Neural progenitor cell (in vitro differentiated cells): ENCODE data around the gene SLC4A1. TPM values are rescaled to one million over a fixed set of nuclear protein-coding genes. Genes with fewer than 3 reads are reported as not detected.
A peak's percentile ranks its signal among the peaks of the same experiment; 100 is the strongest.

Experiments used
- DNase-seq: peaks from one replicate; pipeline ENCODE4 v3.0.0-alpha.2; 2016; ENCODE audit warnings: low spot score
- H2AFZ ChIP-seq: fragments of 200-600 bp; sonication (generic); replicated peaks from 2 replicates; pipeline ENCODE4 v1.6.1; 2016; ENCODE audit warnings: antibody characterized with exemption
- H3F3A ChIP-seq: fragments of 200-600 bp; sonication (generic); 2 replicates; pipeline ENCODE4 v1.6.1; 2016; ENCODE audit warnings: antibody characterized with exemption, low read depth
- H3K27ac ChIP-seq: fragments of 200-600 bp; sonication (generic); 2 replicates; pipeline ENCODE4 v1.5.1; 2016; ENCODE audit warnings: mild to moderate bottlenecking
- H3K27me3 ChIP-seq: fragments of 200-600 bp; sonication (generic); 2 replicates; pipeline ENCODE4 v1.6.1; 2016; ENCODE audit warnings: mild to moderate bottlenecking, moderate library complexity
- H3K36me3 ChIP-seq: fragments of 200-600 bp; sonication (generic); 2 replicates; pipeline ENCODE4 v1.5.1; 2016
- H3K4me1 ChIP-seq: fragments of 200-600 bp; sonication (generic); 2 replicates; pipeline ENCODE4 v1.6.1; 2016; ENCODE audit warnings: mixed run types
- H3K4me2 ChIP-seq: fragments of 200-600 bp; sonication (generic); 2 replicates; pipeline ENCODE4 v1.6.1; 2016
- H3K4me3 ChIP-seq: fragments of 200-600 bp; sonication (generic); 2 replicates; pipeline ENCODE4 v1.5.1; 2016
- H3K79me2 ChIP-seq: fragments of 200-600 bp; sonication (generic); 2 replicates; pipeline ENCODE4 v1.6.1; 2016; ENCODE audit warnings: low read depth
- H3K9ac ChIP-seq: fragments of 200-600 bp; sonication (generic); 2 replicates; pipeline ENCODE4 v1.6.1; 2016
- H3K9me3 ChIP-seq: fragments of 200-600 bp; sonication (generic); 2 replicates; pipeline ENCODE4 v1.5.1; 2016; ENCODE audit warnings: low read depth
- H4K20me1 ChIP-seq: fragments of 200-600 bp; sonication (generic); 2 replicates; pipeline ENCODE4 v1.6.1; 2016; ENCODE audit warnings: low read depth
- H3K27ac Mint-ChIP-seq: 3 replicates; pipeline ENCODE4 v1.8.0; 2021; ENCODE audit warnings: mixed read lengths
- H3K27me3 Mint-ChIP-seq: 2 replicates; pipeline ENCODE4 v1.8.0; 2022; ENCODE audit warnings: low read depth, mild to moderate bottlenecking, inconsistent platforms, moderate library complexity, mixed read lengths; ENCODE audit not compliant: insufficient read depth
- H3K36me3 Mint-ChIP-seq: 3 replicates; pipeline ENCODE4 v1.8.0; 2021; ENCODE audit warnings: mixed read lengths
- H3K4me1 Mint-ChIP-seq: 3 replicates; pipeline ENCODE4 v1.8.0; 2021; ENCODE audit warnings: mixed read lengths
- H3K4me3 Mint-ChIP-seq: 3 replicates; pipeline ENCODE4 v1.8.0; 2021; ENCODE audit warnings: mild to moderate bottlenecking, moderate library complexity, mixed read lengths
- H3K9me3 Mint-ChIP-seq: 3 replicates; pipeline ENCODE4 v1.8.0; 2020; ENCODE audit warnings: mixed read lengths
- CTCF ChIP-seq: fragments of 200-600 bp; sonication (generic); IDR thresholded peaks from 2 replicates; pipeline ENCODE4 v1.5.1; 2017; ENCODE audit warnings: antibody characterized with exemption, mild to moderate bottlenecking
- EZH2 ChIP-seq: fragments of 200-600 bp; sonication (generic); IDR thresholded peaks from 2 replicates; pipeline ENCODE4 v1.6.1; 2017; ENCODE audit warnings: antibody characterized with exemption, mild to moderate bottlenecking, moderate library complexity
- EZH2phosphoT487 ChIP-seq: fragments of 200-600 bp; sonication (generic); IDR thresholded peaks from 2 replicates; pipeline ENCODE4 v1.6.1; 2017; ENCODE audit warnings: antibody characterized with exemption
- microRNA-seq: library from miRNA; unstranded; fragments of <30 nt; microRNA quantifications from one replicate; pipeline ENCODE4, GENCODE V29; 2016
- small RNA-seq: library from RNA; depleted of rRNA; stranded (forward); fragments of <200 nt; gene quantifications from one replicate; pipeline ENCODE3, GENCODE V24; 2015
- total RNA-seq: library from RNA; depleted of rRNA; stranded (reverse); fragments of >200 nt; gene quantifications from 2 replicates; pipeline ENCODE4 v1.2.3, GENCODE V29; 2015; ENCODE audit warnings: low replicate concordance

SLC4A1 gene
- total RNA-seq, 1 donor from 2014 or later: not detected

GRCh38 chr17:44199553-44200477, 68.1 kb downstream of the SLC4A1 start, which contains the start of gene ATXN7L3:
ATXN7L3 (minus strand) TSS chr17:44199884; CDS start chr17:44198070, 1,814 bp downstream.
- Histone ChIP-seq H2AFZ (no peak within 1 kb of the TSS), H3K4me1 (peaks cover 7% of the 10 kb centered on the region), H3K9ac (peak within 1 kb of the TSS; percentile 70), H3K27me3 (no peaks in the 10 kb centered on the region), H3K4me3 (peak within 1 kb of the TSS; percentile 87), H3K27ac (peak within 1 kb of the TSS; percentile 91), H3K79me2 (peaks cover 26% of the 10 kb centered on the region), H3K4me2 (peak within 1 kb of the TSS; percentile 94), H3K36me3 (peaks cover 4% of the 10 kb centered on the region), H3K9me3 (no peaks in the 10 kb centered on the region), H3F3A (peaks cover 49% of the 10 kb centered on the region), H4K20me1 (peaks cover 7% of the 10 kb centered on the region)
- Mint-ChIP-seq H3K27ac (peak within 1 kb of the TSS; percentile 81), H3K36me3 (peaks cover 15% of the 10 kb centered on the region), H3K27me3 (peaks cover 10% of the 10 kb centered on the region), H3K4me1 (peaks cover 24% of the 10 kb centered on the region), H3K4me3 (peak within 1 kb of the TSS; percentile 94), H3K9me3 (no peaks in the 10 kb centered on the region)
- peak; percentile 99 for DNase-seq
- TF ChIP-seq CTCF (no peak), EZH2 (no peak), EZH2phosphoT487 (no peak)

GRCh38 chr17:44198721-44199552, 69.0 kb downstream of the SLC4A1 start:
- Histone ChIP-seq H3K79me2 (peaks cover 26% of the 10 kb centered on the region), H3K4me3 (peak overlapping the region; percentile 87), H2AFZ (no peak overlapping the region), H3K27me3 (no peaks in the 10 kb centered on the region), H3F3A (peaks cover 42% of the 10 kb centered on the region), H3K36me3 (peaks cover 4% of the 10 kb centered on the region), H3K4me1 (peaks cover 7% of the 10 kb centered on the region), H4K20me1 (peaks cover 7% of the 10 kb centered on the region), H3K9ac (peak overlapping the region; percentile 70), H3K4me2 (peak overlapping the region; percentile 94), H3K27ac (peak overlapping the region; percentile 91), H3K9me3 (no peaks in the 10 kb centered on the region)
- Mint-ChIP-seq H3K27me3 (peaks cover 10% of the 10 kb centered on the region), H3K4me1 (peaks cover 24% of the 10 kb centered on the region), H3K27ac (no peak overlapping the region), H3K4me3 (peak overlapping the region; percentile 86), H3K9me3 (no peaks in the 10 kb centered on the region), H3K36me3 (peaks cover 19% of the 10 kb centered on the region)
- peak; percentile 89 for DNase-seq
- TF ChIP-seq CTCF (no peak), EZH2phosphoT487 (no peak), EZH2 (no peak)

Small RNA genes within 50 kb of the gene (microRNA-seq; reads per million reads assigned to microRNA genes)
- gene MIR6782: not detected

Small RNA genes within 50 kb of the gene (small RNA-seq; reads per million reads assigned to genes)
- gene MIR6782: not detected
- gene RF00012: not detected
- 0.09 reads per million for gene RN7SL507P
- gene RNU6-453P: not detected

Other genes with a start within 250 kb of the SLC4A1 start
- 69.6 and 76.7 TPM in 2 replicates for gene LSM12, start 201.5 kb downstream of the SLC4A1 start, total RNA-seq
- 16.6 and 55.1 TPM in 2 replicates for gene G6PC3, start 197.4 kb downstream of the SLC4A1 start, total RNA-seq
- 23.6 and 71.0 TPM in 2 replicates for gene HDAC5, start 144.5 kb downstream of the SLC4A1 start, total RNA-seq
- gene HROB, start 126.2 kb downstream of the SLC4A1 start, total RNA-seq: 6.5 and 11.0 TPM in 2 replicates
- not detected in 2 replicates for gene ASB16, start 97.4 kb downstream of the SLC4A1 start, total RNA-seq
- 16.6 and 26.3 TPM in 2 replicates for gene TMUB2, start 81.2 kb downstream of the SLC4A1 start, total RNA-seq
- gene ATXN7L3, start 68.3 kb downstream of the SLC4A1 start, total RNA-seq: 38.9 and 73.6 TPM in 2 replicates
- gene UBTF, start 48.5 kb downstream of the SLC4A1 start, total RNA-seq: 23.7 and 32.9 TPM in 2 replicates
- 0.09 and 0.58 TPM in 2 replicates for gene RUNDC3A, start 40.5 kb upstream of the SLC4A1 start, total RNA-seq
- gene SLC25A39, start 56.7 kb upstream of the SLC4A1 start, total RNA-seq: 61.2 and 146 TPM in 2 replicates
- gene GRN, start 77.2 kb upstream of the SLC4A1 start, total RNA-seq: 28.2 and 98.6 TPM in 2 replicates
- gene FAM171A2, start 95.7 kb upstream of the SLC4A1 start, total RNA-seq: 18.1 and 68.1 TPM in 2 replicates
- 4.7 and 8.0 TPM in 2 replicates for gene ITGA2B, start 121.5 kb upstream of the SLC4A1 start, total RNA-seq
- gene GPATCH8, start 235.3 kb upstream of the SLC4A1 start, total RNA-seq: 41.4 and 44.1 TPM in 2 replicates